ENCODE measurements around the gene GLT1D1.

Gene GLT1D1

DNA sequence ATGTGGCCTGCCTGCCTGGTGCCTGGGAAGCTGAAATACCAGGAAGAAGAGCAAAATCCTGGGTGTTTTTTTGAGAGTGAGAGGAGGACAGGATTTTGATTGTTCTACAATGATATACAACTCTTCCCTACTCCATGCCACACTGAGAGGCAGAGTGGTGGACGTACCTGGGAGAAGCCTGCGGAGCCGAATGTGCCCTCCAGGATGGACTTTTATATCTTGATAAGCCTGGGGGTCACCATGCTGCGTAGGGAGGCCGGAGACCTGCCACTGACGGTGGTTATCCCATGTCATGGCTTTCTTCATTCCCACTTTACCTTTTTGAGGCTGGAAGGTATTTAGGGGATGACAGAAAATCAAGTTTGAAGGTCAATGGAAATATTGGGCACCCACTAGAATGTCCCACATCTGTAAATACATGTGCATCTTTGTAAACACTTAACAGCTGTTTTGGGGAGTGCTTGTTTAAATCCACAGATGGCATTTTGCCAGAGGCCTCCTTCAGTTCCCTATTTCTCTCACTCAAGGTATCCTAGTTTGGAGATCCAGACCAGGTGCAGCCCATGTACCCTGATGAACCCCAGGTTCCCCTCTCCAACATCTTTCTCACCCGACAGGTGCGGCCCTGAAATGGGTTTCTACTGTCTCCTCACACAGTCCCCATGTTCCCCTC lies 1.1 kb upstream of the GLT1D1 start:
- in situ Hi-C loops (cut with HindIII; ENCODE audit: low sequenced_read_pairs), result no loop called here

DNA sequence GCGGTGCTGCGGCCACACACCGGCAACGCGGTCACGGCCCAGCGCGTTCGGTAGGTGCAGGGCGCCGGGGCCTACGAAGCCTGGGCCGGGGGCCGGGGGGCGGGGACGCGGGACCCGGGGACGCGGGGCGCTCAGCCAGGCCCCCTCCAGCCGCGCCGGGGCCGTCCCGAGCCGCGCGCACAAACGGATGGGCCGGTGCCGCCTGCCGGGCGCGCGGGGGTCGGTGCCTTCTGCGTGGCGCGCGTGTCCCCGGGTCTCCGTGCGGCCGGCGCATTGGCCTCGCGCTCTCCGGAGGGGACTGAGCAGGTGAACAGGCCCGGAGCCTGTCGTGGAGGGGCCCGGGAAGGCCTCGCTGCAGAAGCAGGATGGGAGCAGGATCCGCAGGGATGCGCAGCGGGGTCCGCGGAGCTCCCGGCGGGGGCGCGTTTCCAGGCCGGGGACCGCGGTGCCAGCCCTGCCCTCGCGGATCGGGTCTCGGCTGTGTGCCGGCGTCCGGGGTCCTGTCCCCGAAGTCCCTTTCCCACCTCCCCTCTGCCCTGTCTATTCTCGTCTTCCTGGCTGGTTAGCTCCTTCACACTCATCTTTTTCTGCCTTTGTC lies 421 bp downstream of the GLT1D1 start:
- in situ Hi-C loops (cut with HindIII; ENCODE audit: low sequenced_read_pairs), result no loop called here

DNA sequence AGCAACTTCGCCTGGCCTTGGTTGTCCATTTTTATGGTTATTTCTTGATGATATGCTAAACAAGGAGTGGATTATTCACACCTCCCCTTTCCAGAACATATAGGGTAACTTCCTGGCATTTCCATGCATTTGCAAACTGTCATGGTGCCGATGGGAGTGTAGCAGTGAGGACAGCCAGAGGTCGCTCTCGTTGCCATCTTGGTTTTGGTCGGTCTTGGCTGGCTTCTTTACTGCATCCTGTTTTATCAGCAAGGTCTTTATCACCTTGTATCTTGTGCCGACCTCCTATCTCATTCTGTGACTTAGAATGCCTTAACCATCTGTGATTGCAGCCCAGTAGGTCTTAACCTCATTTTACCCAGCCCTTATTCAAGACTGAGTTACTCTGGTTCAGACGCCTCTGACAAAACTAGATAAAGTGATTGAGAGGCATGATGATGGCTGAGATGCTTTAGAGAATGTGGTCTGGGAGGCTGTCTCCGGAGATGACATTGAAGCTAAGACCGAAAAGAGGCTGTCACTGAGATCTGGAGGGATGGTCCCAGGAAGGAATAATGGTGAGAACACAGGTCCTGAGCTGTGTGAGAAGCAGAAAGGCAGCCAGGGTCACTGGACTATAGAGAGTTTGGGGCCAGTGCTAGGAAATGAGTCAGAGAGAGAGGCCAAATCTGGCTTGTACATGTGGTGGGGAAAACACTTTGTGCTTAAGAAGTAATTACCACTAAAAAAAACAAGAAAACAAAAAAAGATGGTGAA lies 2.9 kb downstream of the GLT1D1 start:
- in situ Hi-C loops (cut with HindIII; ENCODE audit: low sequenced_read_pairs), result no loop called here

DNA sequence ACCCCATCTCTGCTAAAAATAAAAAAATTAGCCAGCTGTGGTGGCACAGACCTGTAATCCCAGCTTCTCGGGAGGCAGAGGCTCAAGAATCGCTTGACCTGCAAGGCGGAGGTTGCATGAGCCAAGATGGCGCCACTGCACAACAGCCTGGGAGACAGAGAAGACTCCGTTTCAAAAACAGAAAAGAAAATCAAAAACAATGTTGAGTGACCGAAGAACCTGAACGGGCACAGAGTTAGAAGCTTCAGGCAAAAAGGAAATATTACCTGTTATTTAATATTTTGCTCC lies 3.5 kb downstream of the GLT1D1 start:
- in situ Hi-C loops (cut with HindIII; ENCODE audit: low sequenced_read_pairs), result no loop called here

DNA sequence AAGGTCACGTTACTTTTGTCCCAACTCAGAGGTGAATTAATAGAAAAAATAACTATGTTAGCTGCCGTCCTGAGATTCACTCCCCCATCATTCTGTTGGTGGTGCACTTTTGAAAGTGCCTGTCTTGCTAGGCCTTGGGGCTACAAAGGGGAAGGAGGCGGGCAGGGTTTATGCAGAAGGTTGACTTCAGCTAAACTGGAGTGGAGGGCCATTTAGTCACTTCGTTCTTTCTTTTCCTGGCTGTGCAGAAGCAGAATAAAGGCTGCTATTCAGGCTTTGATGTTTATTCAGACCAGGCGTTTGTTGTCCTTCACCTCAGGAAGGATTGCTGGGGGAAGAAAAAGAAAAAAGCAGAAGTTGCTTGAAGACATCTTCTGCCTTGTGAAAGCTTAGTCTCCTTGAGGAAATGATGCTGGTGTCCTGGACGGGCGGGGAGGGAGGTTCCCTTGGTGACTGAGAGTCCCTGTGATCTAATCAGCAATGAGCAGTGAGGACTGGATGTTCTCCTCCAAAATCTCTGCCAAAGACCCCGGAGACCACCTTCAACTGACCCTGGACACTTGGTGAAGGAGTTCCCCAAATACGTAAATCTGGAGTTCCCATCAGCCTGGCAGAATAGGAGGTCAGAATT lies 4.0 kb downstream of the GLT1D1 start:
- in situ Hi-C loops (cut with HindIII; ENCODE audit: low sequenced_read_pairs), result no loop called here

DNA sequence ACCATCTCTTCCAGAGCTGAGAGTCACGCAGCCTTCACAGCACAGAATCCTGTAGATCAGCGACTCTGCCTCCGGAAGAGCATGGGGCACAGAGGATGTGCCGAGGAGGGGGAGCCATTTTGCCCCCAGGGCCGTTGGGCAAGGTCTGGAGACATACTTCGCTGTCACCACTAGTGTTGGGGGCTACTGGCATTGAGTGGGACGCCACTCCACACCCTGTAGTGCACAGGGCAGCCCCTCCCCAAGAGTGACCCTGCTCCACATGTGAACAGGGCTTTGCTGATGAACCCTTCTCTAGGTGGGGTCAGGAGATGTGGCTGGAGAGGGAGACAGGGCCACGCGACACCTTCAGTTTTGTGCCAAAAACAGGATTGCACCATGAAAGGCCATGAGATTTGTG lies 6.0 kb downstream of the GLT1D1 start:
- in situ Hi-C loops (cut with HindIII; ENCODE audit: low sequenced_read_pairs), result no loop called here

DNA sequence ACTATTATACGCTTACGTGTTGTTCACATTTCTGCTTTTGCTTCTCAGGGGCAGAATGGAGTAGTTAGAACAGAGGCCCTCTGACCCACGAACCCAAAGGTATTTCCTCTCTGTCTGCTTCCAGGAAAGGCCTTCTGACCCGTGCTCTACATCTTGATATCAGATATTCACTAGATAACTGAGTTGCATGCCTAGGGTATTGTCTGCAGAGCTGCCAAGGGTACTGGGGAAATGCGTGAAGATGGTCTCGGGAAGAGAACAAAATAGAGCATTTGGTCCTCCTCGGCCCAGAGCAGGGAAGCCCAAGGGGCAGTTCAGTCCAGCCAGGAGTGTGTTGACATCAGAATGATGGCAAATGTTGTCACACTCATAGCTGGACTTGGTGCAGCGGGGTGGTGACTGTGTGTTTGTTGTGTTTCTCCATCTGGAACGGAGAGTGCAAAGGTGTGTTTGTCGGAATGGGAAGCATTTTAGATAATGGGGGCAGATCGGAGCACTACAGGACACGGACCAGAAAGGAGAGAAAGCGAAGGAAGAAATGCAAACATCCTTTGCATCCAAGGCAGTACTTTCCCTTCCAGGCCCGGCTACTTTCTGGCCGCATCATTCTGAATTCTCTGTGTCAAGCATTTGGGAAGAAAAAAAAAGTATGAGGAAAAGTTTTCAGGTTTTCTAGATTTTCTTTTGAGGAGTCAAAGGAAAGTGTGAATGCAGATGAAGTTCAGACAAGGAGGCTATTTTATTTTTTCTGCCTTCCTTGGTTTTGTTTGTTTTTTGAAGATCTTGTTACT lies 8.1 kb downstream of the GLT1D1 start:
- in situ Hi-C loops (cut with HindIII; ENCODE audit: low sequenced_read_pairs), result no loop called here

DNA sequence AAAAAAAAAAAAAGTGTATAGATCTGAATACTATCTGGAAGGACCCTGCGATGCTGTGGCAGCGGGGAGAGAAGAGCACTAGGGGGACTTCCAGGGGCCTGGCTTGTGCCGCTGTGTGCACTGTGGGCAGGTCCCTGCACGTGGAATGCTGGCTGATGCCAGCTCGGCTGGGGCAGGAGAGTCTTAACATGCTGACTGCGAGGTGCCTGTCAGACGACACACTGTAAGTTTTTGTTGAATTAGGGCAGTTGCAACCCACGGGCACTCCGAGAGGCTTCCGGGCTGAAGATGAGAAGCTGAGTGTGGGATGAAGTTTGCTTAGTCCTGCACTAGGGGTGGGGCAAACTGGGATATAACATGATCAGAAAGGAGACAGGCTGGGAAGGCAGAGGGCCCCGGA lies 10.7 kb downstream of the GLT1D1 start:
- in situ Hi-C loops (cut with HindIII; ENCODE audit: low sequenced_read_pairs), result no loop called here

DNA sequence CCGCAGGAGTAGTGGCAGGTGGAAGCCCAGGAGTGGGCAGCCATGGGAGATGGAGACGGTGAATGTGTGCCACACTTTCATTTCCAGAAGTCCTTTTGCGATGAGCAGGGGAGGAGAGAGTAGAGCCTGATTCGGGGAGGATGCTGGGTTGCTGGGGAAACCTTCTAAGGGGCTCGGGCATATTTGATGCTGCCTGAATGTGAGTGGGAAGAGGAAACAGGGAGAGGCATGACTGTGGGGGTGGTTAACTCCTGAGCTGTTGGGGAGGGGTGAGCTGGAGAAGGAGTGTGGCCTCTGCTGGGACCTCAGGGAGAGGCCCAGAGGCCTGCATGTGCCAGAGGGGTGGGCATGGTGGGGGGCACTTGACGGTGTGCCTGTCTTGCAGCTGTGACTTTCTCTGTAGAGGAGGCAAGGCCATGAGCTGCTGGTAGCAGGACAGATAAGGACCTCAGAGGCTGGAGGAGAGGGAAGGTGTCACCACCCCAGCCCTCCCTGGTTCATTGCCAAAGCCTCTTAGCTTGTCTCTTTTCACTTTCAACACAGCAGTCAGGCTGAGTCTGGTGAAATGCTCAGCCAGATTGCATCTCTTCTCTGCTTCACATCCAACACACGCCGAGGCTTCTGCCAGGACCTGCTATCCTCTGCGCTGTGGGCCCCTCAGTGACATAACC lies 11.4 kb downstream of the GLT1D1 start:
- in situ Hi-C loops (cut with HindIII; ENCODE audit: low sequenced_read_pairs), result no loop called here

DNA sequence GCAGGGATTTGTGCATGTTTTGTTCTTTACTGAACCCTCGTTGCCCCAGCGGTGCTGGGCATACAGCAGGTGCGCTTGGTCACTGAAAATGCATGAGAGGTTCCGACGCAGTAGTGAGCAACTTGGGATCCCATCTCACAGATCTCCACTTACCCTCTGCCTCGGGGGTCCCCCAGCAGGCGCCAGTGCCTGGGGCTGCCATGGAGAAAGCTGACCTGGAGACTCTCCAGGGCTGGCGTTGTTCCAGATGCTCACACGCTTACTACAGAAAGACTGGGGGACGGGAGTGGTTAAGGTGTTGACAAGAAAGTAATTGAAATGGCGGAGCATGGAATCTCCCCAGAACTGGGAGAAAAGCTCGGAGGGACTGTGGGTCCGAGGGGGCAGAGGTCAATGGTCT lies 14.2 kb downstream of the GLT1D1 start:
- in situ Hi-C loops (cut with HindIII; ENCODE audit: low sequenced_read_pairs), result no loop called here

DNA sequence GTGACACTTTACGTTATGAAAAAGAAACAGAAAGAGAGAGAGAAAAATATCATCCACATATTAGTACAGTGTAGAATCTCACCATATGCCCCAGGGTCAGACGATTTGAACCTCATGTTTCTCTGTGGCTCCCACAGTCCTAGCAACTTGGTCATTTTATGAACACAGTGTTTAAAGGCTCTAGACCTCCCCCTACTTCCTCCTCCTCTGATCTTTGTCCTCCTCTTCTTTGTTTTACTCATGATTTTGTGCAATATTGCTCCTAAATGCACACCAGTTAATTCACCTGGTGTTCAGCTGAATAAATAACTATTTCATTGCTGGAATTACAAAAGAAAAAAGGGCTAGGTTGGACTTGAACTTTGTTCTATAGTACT lies 18.2 kb downstream of the GLT1D1 start:
- in situ Hi-C loops (cut with HindIII; ENCODE audit: low sequenced_read_pairs), result no loop called here

DNA sequence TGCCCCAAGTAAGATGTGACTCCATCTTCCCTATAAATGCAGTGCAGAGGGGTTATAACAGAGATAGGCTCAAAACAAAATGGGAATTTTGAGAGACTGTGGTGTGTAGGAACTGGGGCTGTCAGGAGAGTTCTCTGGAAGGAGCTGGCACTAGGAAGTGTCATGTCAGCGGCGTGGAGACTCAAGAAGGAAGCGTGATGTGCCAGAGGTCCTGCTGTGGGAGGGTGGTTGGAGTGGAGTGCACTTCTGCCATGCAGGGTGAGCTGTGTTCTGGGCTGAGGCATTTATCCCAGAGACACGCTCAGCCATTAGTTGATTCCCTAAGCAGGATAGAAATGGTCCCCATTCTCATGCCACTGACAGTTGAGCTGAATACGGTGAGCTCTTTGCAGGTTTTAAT lies 19.0 kb downstream of the GLT1D1 start:
- in situ Hi-C loops (cut with HindIII; ENCODE audit: low sequenced_read_pairs), result no loop called here

DNA sequence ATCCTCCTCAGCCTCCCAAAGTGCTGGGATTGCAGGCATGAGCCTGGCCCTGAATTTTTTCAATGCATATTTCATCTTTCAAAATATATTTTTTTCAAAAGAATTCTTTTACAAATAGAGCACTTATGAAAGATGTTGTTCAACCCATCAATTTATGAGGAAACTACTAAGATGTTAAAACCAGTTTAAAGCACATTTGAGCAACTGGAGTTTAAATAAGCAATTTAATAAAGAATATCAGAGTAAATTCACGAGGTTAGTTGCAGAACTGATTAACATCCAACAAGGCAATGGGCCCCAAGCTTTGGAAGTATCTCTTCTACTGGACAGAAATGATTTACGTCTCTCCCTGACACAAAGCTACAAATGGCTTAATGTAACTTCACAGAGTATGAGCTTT lies 23.3 kb downstream of the GLT1D1 start:
- in situ Hi-C loops (cut with HindIII; ENCODE audit: low sequenced_read_pairs), result no loop called here

DNA sequence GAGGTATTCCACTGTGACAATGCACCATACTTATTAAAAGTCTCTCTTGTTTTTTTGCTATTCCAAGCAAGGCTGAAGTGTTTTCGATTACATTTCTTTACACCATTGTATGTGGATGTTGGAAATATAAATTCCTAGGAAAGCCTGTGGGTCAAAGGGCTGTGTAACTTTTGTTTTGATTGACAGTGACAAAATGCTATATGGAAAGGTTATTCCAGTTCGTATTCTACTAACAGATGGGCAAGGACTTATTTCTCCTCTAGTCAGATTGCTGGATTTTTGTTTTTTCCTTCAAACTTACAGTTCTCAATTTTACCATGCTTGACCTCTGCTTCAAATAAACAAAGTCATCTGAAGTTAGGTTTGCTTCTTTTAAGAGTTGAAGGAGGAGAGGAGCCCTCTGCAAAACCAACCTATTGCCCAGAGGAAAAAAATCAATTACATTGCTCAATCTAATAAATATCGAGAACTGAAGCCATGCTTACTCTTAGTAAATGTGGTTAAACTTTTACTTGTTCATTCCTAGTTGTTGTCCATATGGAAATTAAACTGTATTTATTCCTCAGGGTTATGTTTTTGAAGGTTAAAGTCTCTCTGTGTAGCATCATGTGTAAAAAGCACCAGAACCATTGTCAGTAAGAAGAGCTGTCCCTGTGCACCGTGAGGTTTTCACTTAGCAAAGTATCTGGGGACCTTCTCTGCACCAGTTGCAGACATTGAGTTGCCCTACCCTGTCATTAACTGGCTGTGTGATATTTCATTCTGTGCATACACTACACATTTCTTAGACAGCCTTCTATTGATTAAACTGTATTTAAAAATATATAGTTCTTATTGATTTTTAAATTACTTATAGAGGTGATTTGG lies 26.9 kb downstream of the GLT1D1 start:
- in situ Hi-C loops (cut with HindIII; ENCODE audit: low sequenced_read_pairs), result no loop called here

DNA sequence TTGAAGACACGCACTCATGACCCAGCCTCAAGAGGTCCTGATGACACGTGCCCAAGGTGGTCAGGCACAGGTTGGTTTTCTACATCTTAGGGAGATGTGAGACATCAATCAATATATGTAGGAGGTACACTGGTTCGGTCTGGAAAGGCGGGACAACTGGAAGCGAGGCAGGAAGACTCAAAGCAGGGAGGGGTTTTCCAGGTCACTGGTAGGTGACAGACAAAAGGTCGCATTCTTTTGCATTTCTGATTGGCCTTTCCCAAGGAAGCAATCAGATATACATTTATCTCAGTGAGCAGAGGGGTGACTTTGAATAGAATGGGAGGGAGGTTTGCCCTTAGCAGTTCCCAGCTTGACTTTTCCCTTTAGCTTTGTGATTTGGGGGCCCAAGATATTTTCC lies 38.6 kb downstream of the GLT1D1 start:
- in situ Hi-C loops (cut with HindIII; ENCODE audit: low sequenced_read_pairs), result no loop called here

DNA sequence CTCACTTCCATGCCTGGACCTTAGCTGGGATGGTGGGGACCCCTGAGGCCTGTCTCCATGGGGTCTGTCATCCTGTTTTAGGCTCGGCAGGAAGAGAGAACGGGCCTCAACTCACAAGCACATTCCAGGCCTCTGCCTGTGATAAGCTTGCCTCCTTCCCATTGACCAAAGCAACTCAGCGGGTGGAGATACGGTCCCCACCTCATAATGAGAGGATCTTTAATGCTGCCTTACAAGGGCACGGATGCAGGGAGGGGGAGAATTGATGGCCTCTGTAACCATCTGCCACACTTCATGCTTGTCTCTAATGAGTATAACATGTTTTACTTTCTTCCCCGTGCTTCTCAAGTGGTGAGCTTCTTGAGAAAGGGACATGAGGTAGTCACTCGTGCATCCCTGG lies 50.0 kb downstream of the GLT1D1 start:
- in situ Hi-C loops (cut with HindIII; ENCODE audit: low sequenced_read_pairs), result no loop called here

DNA sequence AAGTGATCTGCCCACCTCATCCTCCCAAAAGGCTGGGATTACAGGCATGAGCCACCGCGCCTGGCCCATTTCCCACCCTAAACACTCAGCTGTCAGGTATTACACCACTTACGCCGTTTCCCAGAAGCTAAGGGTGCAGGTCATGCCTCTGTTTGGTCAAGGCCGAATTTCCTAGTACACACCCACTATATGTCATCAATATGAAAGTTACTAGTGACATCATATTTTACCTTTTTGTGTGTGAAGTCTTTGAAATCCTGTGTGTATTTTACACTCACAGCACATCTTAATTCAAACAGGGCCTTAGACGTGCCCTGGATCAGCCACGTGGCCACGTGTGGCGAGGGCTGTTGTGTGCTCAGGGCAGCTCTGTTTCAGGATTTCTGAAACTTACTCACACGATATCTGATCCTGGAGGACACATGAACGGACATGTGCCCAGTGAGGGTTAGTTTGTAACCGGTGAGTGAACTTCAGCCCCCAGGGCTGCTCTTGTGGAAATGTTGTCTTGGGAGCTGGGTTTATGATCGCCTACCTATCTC lies 51.8 kb downstream of the GLT1D1 start:
- in situ Hi-C loops (cut with HindIII; ENCODE audit: low sequenced_read_pairs), result no loop called here

DNA sequence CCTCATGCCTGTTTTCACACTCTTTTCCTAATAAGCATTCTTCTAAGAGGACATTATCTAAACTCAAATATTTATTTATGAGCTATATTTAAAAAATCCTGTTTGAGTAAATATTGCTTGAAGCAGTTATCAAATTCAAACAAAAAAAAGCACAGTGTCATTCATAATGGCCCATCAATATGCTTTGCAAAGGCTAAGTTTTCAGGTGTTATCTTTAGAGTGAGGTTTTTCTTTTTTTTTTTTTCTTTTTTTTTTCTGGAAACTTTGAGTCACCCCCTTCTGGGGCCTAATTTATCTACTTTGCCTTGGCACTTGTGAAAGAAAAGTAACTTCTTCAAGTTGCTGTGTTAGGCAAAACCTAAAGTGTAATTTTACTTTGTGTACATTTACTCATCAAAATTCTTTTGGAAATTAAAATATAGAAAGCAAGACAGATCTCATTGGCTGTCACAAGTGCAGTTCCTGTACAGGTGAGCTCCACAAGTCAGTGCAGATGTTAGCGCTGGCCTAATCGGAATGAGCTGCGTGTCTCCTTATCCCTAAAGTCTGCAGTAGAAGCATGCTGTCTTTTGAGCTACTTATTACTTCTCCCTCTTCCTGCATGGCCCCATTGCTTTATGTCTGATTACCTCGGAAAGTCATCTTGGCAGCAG lies 53.3 kb downstream of the GLT1D1 start:
- in situ Hi-C loops (cut with HindIII; ENCODE audit: low sequenced_read_pairs), result no loop called here

DNA sequence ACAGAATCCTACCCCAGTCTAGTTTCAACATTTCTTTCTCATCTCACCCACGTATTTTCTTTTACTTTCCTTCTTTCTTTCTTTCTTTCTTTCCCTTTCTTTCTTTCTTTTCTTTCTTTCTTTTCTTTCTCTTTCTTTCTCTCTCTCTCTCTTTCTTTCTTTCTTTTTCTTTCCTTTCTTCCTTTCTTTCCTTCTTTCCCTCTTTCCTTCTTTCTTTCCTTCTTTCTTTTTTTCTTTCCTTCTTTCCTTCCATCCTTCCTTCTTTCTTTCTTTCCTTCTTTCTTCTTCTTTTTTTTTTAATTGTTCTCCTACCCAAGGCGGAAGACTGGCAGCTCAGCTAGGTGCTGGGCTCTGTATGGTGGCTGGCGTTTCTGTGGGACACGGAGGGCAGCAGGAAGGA lies 55.0 kb downstream of the GLT1D1 start:
- in situ Hi-C loops (cut with HindIII; ENCODE audit: low sequenced_read_pairs), result no loop called here
